ENCODE results near the gene TAOK2. TPM values are rescaled to one million over a fixed set of nuclear protein-coding genes. Genes with fewer than 3 reads are reported as not detected.
A peak's percentile ranks its signal among the peaks of the same experiment; 100 is the strongest.

Gene TAOK2
- total and polyA plus RNA-seq, 2 of the 13 experiments (the other 11 are each of a cell fraction or from before 2014, with no cell fraction given) = 17.4 to 43.2 TPM

DNA sequence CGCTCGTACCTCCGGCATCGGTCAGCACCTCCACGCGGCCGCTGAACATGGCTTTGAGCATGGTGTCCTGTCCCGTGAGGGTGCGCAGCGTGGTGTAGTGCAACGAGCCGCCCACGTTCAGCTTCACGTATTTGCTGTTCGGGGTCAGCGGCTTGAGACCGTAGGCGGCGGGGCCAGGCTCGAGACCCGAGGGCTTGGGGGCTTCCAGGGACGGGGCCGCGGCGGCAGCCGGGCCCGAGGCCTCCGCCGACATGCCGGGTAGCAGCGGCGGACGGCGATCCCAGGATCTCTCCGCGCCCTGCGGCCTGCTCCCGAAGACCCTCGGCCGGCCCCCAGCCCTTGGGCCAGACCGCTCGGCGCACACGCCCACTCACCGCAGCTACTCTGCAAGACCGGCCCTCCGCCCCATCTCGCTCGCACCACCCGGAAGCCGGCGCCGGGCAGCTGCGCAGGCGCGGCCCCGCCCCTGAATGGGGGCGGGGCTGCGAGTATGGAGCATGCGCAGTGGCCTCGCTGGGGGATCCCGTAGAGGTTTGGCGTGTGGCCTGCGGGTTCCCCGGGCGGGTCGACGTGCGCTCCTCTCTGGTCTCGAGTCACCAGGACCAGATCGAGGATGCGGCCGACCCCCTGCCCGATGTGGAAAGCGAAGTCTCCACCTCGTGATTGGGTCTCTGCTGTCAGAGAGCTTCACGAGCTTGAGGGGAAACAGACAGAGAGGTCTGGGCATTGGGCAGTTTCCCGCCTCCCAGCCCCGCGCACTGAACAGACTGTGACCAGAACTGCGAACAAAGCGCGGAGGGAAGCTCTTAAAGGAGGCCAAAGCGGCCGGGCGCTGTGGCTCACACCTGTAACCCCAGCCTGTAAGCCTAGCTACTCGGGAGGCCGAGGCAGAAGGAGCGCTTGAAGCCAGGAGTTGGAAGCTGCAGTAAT is 47.6 kb upstream of the TAOK2 start, which contains the start of gene KCTD13 (continued):
- TF ChIP-seq ATF1 (CRISPR knock-in tag; IDR thresholded peaks at IDR 0.05) (no peak), HOXA3 (CRISPR knock-in tag; IDR thresholded peaks at IDR 0.05) (peak; percentile 66), ZNF557 (CRISPR knock-in tag; IDR thresholded peaks at IDR 0.05) (peak; percentile 62; the same call in 1 of the 2 replicates), FOXM1 (CRISPR knock-in tag; IDR thresholded peaks at IDR 0.05) (no peak), ZC3H13 (CRISPR knock-in tag; IDR thresholded peaks at IDR 0.05) (peak; percentile 67), THAP11 (CRISPR knock-in tag; IDR thresholded peaks at IDR 0.05) (peak; percentile 82), ZNF251 (CRISPR knock-in tag; IDR thresholded peaks at IDR 0.05) (0 out of 2 replicates have a peak, but pooled peaks have one; percentile 88), HDAC2 (CRISPR knock-in tag; IDR thresholded peaks at IDR 0.05) (peak; percentile 52), ZNF496 (CRISPR knock-in tag; IDR thresholded peaks at IDR 0.05; ENCODE audit: insufficient replicate concordance) (no peak), THYN1 (CRISPR knock-in tag; IDR thresholded peaks at IDR 0.05; ENCODE audit: borderline replicate concordance, low read depth) (no peak), FLYWCH1 (CRISPR knock-in tag; IDR thresholded peaks at IDR 0.05) (peak; percentile 83; the same call in 1 of the 2 replicates), DMAP1 (CRISPR knock-in tag; IDR thresholded peaks at IDR 0.05) (peak; percentile 75), CENPX (CRISPR knock-in tag; IDR thresholded peaks at IDR 0.05) (no peak), U2AF2 (IDR thresholded peaks at IDR 0.05; ENCODE audit: low read depth, low read length) (no peak), ELF3 (CRISPR knock-in tag; IDR thresholded peaks at IDR 0.05) (peak; percentile 69), KDM3A (CRISPR knock-in tag; IDR thresholded peaks at IDR 0.05; ENCODE audit: low read depth) (0 out of 2 replicates have a peak, but pooled peaks have one; percentile 4)
- TF ChIP-seq, protein P1, sequence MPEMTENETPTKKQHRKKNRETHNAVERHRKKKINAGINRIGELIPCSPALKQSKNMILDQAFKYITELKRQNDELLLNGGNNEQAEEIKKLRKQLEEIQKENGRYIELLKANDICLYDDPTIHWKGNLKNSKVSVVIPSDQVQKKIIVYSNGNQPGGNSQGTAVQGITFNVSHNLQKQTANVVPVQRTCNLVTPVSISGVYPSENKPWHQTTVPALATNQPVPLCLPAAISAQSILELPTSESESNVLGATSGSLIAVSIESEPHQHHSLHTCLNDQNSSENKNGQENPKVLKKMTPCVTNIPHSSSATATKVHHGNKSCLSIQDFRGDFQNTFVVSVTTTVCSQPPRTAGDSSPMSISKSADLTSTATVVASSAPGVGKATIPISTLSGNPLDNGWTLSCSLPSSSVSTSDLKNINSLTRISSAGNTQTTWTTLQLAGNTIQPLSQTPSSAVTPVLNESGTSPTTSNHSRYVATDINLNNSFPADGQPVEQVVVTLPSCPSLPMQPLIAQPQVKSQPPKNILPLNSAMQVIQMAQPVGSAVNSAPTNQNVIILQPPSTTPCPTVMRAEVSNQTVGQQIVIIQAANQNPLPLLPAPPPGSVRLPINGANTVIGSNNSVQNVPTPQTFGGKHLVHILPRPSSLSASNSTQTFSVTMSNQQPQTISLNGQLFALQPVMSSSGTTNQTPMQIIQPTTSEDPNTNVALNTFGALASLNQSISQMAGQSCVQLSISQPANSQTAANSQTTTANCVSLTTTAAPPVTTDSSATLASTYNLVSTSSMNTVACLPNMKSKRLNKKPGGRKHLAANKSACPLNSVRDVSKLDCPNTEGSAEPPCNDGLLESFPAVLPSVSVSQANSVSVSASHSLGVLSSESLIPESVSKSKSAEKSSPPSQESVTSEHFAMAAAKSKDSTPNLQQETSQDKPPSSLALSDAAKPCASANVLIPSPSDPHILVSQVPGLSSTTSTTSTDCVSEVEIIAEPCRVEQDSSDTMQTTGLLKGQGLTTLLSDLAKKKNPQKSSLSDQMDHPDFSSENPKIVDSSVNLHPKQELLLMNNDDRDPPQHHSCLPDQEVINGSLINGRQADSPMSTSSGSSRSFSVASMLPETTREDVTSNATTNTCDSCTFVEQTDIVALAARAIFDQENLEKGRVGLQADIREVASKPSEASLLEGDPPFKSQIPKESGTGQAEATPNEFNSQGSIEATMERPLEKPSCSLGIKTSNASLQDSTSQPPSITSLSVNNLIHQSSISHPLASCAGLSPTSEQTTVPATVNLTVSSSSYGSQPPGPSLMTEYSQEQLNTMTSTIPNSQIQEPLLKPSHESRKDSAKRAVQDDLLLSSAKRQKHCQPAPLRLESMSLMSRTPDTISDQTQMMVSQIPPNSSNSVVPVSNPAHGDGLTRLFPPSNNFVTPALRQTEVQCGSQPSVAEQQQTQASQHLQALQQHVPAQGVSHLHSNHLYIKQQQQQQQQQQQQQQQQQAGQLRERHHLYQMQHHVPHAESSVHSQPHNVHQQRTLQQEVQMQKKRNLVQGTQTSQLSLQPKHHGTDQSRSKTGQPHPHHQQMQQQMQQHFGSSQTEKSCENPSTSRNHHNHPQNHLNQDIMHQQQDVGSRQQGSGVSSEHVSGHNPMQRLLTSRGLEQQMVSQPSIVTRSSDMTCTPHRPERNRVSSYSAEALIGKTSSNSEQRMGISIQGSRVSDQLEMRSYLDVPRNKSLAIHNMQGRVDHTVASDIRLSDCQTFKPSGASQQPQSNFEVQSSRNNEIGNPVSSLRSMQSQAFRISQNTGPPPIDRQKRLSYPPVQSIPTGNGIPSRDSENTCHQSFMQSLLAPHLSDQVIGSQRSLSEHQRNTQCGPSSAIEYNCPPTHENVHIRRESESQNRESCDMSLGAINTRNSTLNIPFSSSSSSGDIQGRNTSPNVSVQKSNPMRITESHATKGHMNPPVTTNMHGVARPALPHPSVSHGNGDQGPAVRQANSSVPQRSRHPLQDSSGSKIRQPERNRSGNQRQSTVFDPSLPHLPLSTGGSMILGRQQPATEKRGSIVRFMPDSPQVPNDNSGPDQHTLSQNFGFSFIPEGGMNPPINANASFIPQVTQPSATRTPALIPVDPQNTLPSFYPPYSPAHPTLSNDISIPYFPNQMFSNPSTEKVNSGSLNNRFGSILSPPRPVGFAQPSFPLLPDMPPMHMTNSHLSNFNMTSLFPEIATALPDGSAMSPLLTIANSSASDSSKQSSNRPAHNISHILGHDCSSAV (CRISPR knock-in tag; IDR thresholded peaks at IDR 0.05; ENCODE audit: borderline replicate concordance) = 0 out of 2 replicates have a peak, but pooled peaks have one; percentile 28
- TF ChIP-seq, protein P2, sequence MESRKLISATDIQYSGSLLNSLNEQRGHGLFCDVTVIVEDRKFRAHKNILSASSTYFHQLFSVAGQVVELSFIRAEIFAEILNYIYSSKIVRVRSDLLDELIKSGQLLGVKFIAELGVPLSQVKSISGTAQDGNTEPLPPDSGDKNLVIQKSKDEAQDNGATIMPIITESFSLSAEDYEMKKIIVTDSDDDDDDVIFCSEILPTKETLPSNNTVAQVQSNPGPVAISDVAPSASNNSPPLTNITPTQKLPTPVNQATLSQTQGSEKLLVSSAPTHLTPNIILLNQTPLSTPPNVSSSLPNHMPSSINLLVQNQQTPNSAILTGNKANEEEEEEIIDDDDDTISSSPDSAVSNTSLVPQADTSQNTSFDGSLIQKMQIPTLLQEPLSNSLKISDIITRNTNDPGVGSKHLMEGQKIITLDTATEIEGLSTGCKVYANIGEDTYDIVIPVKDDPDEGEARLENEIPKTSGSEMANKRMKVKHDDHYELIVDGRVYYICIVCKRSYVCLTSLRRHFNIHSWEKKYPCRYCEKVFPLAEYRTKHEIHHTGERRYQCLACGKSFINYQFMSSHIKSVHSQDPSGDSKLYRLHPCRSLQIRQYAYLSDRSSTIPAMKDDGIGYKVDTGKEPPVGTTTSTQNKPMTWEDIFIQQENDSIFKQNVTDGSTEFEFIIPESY (CRISPR knock-in tag; IDR thresholded peaks at IDR 0.05) = 0 out of 2 replicates have a peak, but pooled peaks have one; percentile 14

Measured in HepG2 (cell line).